8988T (cell line): ENCODE data around the gene KCNQ1OT1.

Experiments used
- DNase-seq: peaks from one replicate; pipeline ENCODE4 v3.0.0; 2011

Gene KCNQ1OT1

GRCh38 chr11:2666401-2666741, 33.4 kb downstream of the KCNQ1OT1 start:
- DNase-seq, result no peak

GRCh38 chr11:2665526-2666400, 34.0 kb downstream of the KCNQ1OT1 start:
- DNase-seq, result no peak

- no peak for DNase-seq
Observed at GRCh38 chr11:2664791-2665525, 34.8 kb downstream of the KCNQ1OT1 start.

- DNase-seq, result no peak
Observed at GRCh38 chr11:2664376-2664775, 35.4 kb downstream of the KCNQ1OT1 start.

GRCh38 chr11:2663915-2664314, 35.9 kb downstream of the KCNQ1OT1 start:
- no peak for DNase-seq

GRCh38 chr11:2663506-2663905, 36.3 kb downstream of the KCNQ1OT1 start:
- no peak for DNase-seq

- no peak for DNase-seq
Observed at GRCh38 chr11:2662430-2663299, 37.1 kb downstream of the KCNQ1OT1 start.

GRCh38 chr11:2662024-2662312, 37.8 kb downstream of the KCNQ1OT1 start:
- no peak for DNase-seq

- no peak for DNase-seq
Observed at GRCh38 chr11:2661173-2662023, 38.4 kb downstream of the KCNQ1OT1 start.

GRCh38 chr11:2660357-2660939, 39.3 kb downstream of the KCNQ1OT1 start:
- DNase-seq, result no peak

GRCh38 chr11:2657697-2658284, 42.0 kb downstream of the KCNQ1OT1 start:
- DNase-seq, result no peak

GRCh38 chr11:2656859-2657258, 42.9 kb downstream of the KCNQ1OT1 start:
- no peak for DNase-seq

GRCh38 chr11:2655834-2656622, 43.8 kb downstream of the KCNQ1OT1 start:
- DNase-seq, result no peak

- no peak for DNase-seq
Observed at GRCh38 chr11:2655016-2655719, 44.6 kb downstream of the KCNQ1OT1 start.

GRCh38 chr11:2653930-2654739, 45.7 kb downstream of the KCNQ1OT1 start:
- DNase-seq, result no peak

- DNase-seq, result no peak
Observed at GRCh38 chr11:2653198-2653551, 46.6 kb downstream of the KCNQ1OT1 start.

- no peak for DNase-seq
Observed at GRCh38 chr11:2652333-2653197, 47.2 kb downstream of the KCNQ1OT1 start.

GRCh38 chr11:2651826-2652271, 47.9 kb downstream of the KCNQ1OT1 start:
- no peak for DNase-seq
